Gastrocnemius medialis (tissue), 4 donors: ENCODE results near the gene CCDC12. TPM values are rescaled to one million over a fixed set of nuclear protein-coding genes. Genes with fewer than 3 reads are reported as not detected.
A peak's percentile ranks its signal among the peaks of the same experiment; 100 is the strongest.

Source experiments
- ATAC-seq, 2 donors: fragments of 150-250 bp; one replicate each; pipeline ENCODE4 v1.9.1; 2016
- DNase-seq, 2 donors: peaks; one replicate each; pipeline ENCODE4 v3.0.0-alpha.2; 2019
- H3K27ac ChIP-seq, 4 donors: fragments of 200-600 bp; sonication (generic); 1 replicate in 1 of 4; 2 replicates in 3 of 4; pipeline ENCODE4 v1.5.1; 2016 to 2018; ENCODE audit warnings: mild to moderate bottlenecking in 2 of 4, moderate library complexity in 1 of 4
- H3K27me3 ChIP-seq, 3 donors: fragments of 200-600 bp; sonication (generic) in 2 of 3; 1 replicate in 1 of 3; 2 replicates in 2 of 3; pipeline versions ENCODE4 v1.5.1 to v1.6.0; 2016 to 2019; ENCODE audit warnings: mild to moderate bottlenecking in 1 of 3, moderate library complexity in 1 of 3
- H3K36me3 ChIP-seq, 2 donors: fragments of 200-600 bp; sonication (generic) in 1 of 2; one replicate each; pipeline ENCODE4 v1.5.1; 2017 to 2018
- H3K4me1 ChIP-seq, 2 donors: fragments of 200-600 bp; sonication (generic) in 1 of 2; one replicate each; pipeline ENCODE4 v1.5.1; 2016 to 2017; ENCODE audit warnings: mild to moderate bottlenecking in 2 of 2
- H3K4me3 ChIP-seq, 4 donors: fragments of 200-600 bp; sonication (generic) in 3 of 4; 1 replicate in 1 of 4; 2 replicates in 3 of 4; pipeline ENCODE4 v1.5.1; 2016 to 2019; ENCODE audit warnings: mild to moderate bottlenecking in 2 of 4
- H3K9me3 ChIP-seq, 3 donors: fragments of 200-600 bp; sonication (generic) in 2 of 3; 1 replicate in 1 of 3; 2 replicates in 2 of 3; pipeline ENCODE4 v1.5.1; 2016 to 2019
- CTCF ChIP-seq, 5 experiments: fragments of 450-650 bp in 3 of 5; fragments of 200-600 bp in 2 of 5; sonication (generic) in 2 of 5; IDR thresholded peaks in 4 of 5; conservative IDR thresholded peaks in 1 of 5; 1 replicate in 4 of 5; 2 replicates in 1 of 5; pipeline ENCODE4 v1.5.1; 2016 to 2019; ENCODE audit warnings: antibody characterized with exemption in 5 of 5, mild to moderate bottlenecking in 3 of 5, moderate library complexity in 3 of 5
- POLR2A ChIP-seq, 2 donors: fragments of 450-650 bp; IDR thresholded peaks; one replicate each; pipeline ENCODE4 v1.6.1; 2017; ENCODE audit warnings: antibody characterized with exemption in 2 of 2, mild to moderate bottlenecking in 2 of 2, moderate library complexity in 2 of 2
- in situ Hi-C, 4 donors: fragments of 200-750 bp; cut with MboI; loops; one replicate each; pipeline versions ENCODE4 v1.15.0 to v1.8.0; 2017; ENCODE audit warnings: low sequenced_read_pairs in 4 of 4
- intact Hi-C: fragments of 100-400 bp; cut with DNase I; formaldehyde crosslinking; loops from one replicate; pipeline ENCODE4 v1.15.1; 2023; ENCODE audit warnings: low total_unique reads
- total RNA-seq, 4 donors: library from RNA; depleted of rRNA; stranded (reverse); fragments of >200 nt; gene quantifications; one replicate each; pipeline versions ENCODE4 v1.1.0 to v1.2.3, GENCODE V29; 2016

Gene CCDC12
- total RNA-seq, 4 donors from 2014 or later: 24.6 to 32.0 (median 29.0) TPM

GRCh38 chr3:46898321-46899150 lies 78.0 kb downstream of the CCDC12 start:
- Histone ChIP-seq H3K27me3 (no peaks in the 10 kb centered on the region), H3K4me1 (peaks cover 4 to 6% of the 10 kb centered on the region in 2 donors), H3K4me3 (peak overlapping the region in 3 of 4 donors; percentile 29 to 44 (median 32)), H3K27ac (peak overlapping the region in 1 of 4 donors; percentile 68), H3K36me3 (no peaks in the 10 kb centered on the region), H3K9me3 (no peaks in the 10 kb centered on the region)
- intact Hi-C loops (no loop called here), in situ Hi-C loops (loop anchor here in 2 of 4 donors (10.0 kb wide), 1 partner anchor 184 kb away; the partner anchor contains the start of gene PRSS50 (in 2 of the 2))
- ATAC-seq (peak; percentile 69 to 89), DNase-seq (peak in 1 of 2 donors; percentile 75)
- no peak for TF ChIP-seq CTCF (IDR thresholded peaks at IDR 0.05 in 4 of 5, conservative IDR thresholded peaks at IDR 0.05 in 1 of 5)
- no peak for TF ChIP-seq POLR2A (IDR thresholded peaks at IDR 0.05)

- H3K27ac ChIP-seq: peak overlapping the region in 1 of 4 donors; percentile 68
Observed at GRCh38 chr3:46897829-46898320, 78.7 kb downstream of the CCDC12 start.

GRCh38 chr3:46897031-46897430 lies 79.5 kb downstream of the CCDC12 start:
- in situ Hi-C loops (loop anchor here in 2 of 4 donors (10.0 kb wide), 1 partner anchor 182 kb away; the partner anchor contains the start of gene PRSS50 (in 2 of the 2)), intact Hi-C loops (no loop called here)
- no peak for ATAC-seq
- TF ChIP-seq POLR2A (IDR thresholded peaks at IDR 0.05) (no peak), CTCF (IDR thresholded peaks at IDR 0.05 in 4 of 5, conservative IDR thresholded peaks at IDR 0.05 in 1 of 5) (no peak)
- no peaks in the 10 kb centered on the region for H3K27me3 ChIP-seq
- H3K4me3 ChIP-seq: no peak overlapping the region
- no peak for DNase-seq
- H3K27ac ChIP-seq: no peak overlapping the region
- peaks cover 11 to 12% of the 10 kb centered on the region in 2 donors for H3K4me1 ChIP-seq
- H3K36me3 ChIP-seq: no peaks in the 10 kb centered on the region
- H3K9me3 ChIP-seq: no peaks in the 10 kb centered on the region

More at GRCh38 chr3:46897829-46898320, 78.7 kb downstream of the CCDC12 start:
- in situ Hi-C loops: loop anchor here in 2 of 4 donors (10.0 kb wide), 1 partner anchor 183 kb away; the partner anchor contains the start of gene PRSS50 (in 2 of the 2)
- intact Hi-C loops: no loop called here
- no peak for TF ChIP-seq POLR2A (IDR thresholded peaks at IDR 0.05)
- TF ChIP-seq CTCF (IDR thresholded peaks at IDR 0.05 in 4 of 5, conservative IDR thresholded peaks at IDR 0.05 in 1 of 5): no peak
- H3K36me3 ChIP-seq: no peaks in the 10 kb centered on the region
- ATAC-seq (no peak), DNase-seq (no peak)
- no peaks in the 10 kb centered on the region for H3K9me3 ChIP-seq
- H3K4me3 ChIP-seq: peak overlapping the region in 2 of 4 donors; percentile 29 to 32
- H3K4me1 ChIP-seq: peaks cover 6 to 7% of the 10 kb centered on the region in 2 donors
- no peaks in the 10 kb centered on the region for H3K27me3 ChIP-seq

GRCh38 chr3:46896386-46896785 lies 80.2 kb downstream of the CCDC12 start:
- Histone ChIP-seq H3K36me3 (no peaks in the 10 kb centered on the region), H3K27ac (no peak overlapping the region), H3K27me3 (no peaks in the 10 kb centered on the region), H3K4me3 (no peak overlapping the region), H3K4me1 (peaks cover 11 to 14% of the 10 kb centered on the region in 2 donors), H3K9me3 (no peaks in the 10 kb centered on the region)
- in situ Hi-C loops (loop anchor here in 2 of 4 donors (10.0 kb wide), 1 partner anchor 182 kb away; the partner anchor contains the start of gene PRSS50 (in 2 of the 2)), intact Hi-C loops (no loop called here)
- no peak for DNase-seq
- TF ChIP-seq CTCF (IDR thresholded peaks at IDR 0.05 in 4 of 5, conservative IDR thresholded peaks at IDR 0.05 in 1 of 5) (no peak), POLR2A (IDR thresholded peaks at IDR 0.05) (no peak)
- ATAC-seq: no peak
